ENCODE measurements around the gene ATRNL1.
"Not testable (repeated sequence)": the region's sequence is repeated elsewhere in the genome, so short reads cannot be mapped to it uniquely, and the experiment has no call there.

The ATRNL1 gene

DNA sequence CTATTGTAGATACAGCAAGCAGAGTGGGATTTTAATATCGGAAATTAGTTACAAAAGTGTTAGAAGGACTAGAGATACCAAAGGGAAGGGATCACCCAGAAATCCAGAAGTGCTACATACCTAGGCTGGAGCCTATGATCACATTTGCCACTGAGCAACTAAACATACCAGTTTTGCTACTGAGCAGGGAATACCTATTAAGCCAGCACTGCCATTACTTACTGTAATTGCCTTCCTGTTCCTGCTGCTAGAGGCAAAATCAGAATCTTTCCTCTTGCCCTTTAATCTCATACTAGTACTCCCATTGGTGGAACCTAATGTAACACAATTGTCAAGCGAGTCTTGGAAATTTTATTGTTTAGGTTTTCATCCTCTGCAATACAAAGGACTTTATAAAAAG lies 121.7 kb downstream of the ATRNL1 start:
- no peak for DNase-seq

DNA sequence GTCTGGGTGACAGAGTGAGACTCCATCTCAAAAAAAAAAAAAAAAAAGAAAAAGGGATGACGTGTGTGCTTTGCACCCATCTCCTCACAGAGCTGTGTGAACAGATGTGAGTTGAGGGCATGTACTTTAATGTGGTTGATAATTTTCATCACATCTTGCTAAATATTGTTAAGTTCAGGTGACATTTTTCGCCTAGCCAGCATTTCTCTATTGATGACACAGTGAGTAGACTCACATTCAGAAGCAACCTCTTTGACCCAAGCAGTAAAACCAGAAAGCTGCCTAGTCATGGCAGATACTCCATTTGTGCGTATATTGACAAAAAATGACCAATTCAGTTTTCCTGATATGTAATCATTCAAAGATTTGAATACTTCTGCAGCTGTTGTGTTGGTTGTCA lies 126.0 kb downstream of the ATRNL1 start:
- DNase-seq = no peak

DNA sequence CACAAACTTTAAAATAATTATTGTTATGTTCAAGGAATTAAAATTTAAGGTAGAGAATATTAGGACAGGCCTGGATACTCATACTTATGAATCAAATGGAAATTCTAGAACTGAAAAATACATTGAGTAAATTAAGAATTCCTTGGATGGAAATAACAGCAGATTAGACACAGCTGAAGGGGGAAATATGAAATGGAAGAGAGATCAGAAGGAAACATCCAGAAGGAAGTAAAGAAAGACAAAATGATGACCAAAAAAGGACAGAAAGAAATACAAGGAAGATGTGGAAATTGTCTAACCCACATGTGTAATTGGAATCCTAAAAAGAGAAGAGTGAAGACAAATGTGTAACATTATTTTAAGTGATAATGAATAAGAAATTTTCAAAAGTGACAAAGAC lies 128.9 kb downstream of the ATRNL1 start:
- no peak for DNase-seq

DNA sequence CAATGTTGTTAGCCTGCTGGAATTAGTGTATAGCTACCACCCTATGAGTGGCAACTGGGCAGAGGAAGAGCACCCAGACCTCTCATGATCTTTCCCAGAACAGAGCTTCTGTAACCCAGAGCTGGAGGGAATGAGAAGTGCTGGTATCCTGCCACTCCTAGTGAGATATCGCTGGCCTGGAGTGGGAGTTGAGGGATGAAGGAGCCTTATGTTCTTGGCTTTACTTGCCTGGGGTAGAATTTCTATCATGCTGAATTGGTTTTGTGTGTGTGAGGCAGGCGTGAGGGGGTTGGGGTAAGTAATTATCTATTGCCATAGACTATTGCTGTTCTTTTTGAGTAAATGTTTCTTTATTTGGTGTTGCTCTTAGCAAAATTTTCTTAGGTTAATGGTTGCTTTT lies 146.6 kb downstream of the ATRNL1 start:
- no peak for DNase-seq

DNA sequence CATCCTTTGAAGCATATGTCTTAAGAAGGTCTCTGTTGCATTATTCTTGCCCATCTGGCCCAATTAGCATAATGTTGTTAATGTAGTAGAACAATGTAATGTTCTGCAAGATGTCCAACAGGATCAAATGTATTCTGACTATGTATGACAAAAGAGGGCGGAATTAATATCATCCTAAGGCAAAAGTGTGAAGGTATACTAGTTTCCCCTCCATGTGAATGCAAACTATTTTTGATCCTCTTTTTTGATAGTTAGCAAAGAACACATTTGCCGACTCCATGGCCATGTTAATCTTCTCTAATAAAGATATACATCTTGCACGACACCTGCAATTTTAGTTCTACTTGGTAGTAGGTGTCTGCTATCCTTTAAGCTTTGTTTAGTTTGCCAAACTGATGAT lies 157.6 kb downstream of the ATRNL1 start:
- no peak for DNase-seq

DNA sequence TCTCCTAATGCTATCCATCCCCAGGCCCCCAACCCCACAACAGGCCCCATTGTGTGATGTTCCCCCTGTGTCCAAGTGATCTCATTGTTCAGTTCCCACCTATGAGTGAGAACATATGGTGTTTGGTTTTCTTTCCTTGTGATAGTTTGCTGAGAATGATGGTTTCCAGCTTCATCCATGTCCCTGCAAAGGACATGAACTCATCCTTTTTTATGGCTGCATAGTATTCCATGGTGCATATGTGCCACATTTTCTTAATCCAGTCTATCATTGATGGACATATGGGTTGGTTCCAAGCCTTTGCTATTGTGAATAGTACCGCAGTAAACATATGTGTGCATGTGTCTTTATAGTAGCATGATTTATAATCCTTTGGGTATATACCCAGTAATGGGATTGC lies 160.6 kb downstream of the ATRNL1 start:
- DNase-seq = not testable (repeated sequence)

DNA sequence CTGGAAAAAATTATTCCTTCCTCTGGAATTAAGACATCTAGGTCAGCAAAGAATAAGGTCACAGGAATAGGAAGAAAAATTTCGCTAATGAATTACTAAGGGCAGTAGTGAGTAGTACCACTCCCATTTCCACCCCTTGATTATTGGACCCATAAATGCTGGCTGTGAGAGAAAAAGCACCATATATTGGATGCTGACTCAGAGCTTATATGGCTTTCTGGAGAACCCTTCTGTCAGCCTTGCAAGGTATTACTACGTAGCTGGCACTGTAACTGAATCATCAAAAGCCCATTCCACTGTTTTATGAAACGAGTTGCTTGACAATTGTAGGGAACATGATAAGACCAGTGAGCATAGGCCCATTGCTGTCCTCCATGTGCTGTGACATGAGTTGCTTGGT lies 179.3 kb downstream of the ATRNL1 start:
- DNase-seq = no peak

DNA sequence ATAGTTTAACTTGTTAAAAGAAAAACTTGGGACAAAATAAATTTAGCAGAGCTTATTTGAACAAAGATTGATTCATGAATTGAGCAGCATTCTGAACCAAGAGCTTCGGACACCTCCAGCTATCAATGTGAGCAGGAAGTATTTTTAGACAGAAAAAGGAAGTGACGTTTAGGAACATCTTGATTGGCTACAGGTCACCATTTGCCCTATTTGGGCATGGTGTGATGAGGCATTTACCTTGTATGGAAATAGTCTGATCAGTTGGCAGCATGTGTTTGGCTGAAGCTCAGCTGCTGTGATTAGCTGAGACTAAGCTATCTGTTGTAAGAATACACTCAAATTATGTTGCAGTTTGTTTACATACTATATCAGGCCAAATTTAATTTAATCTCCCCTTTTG lies 185.1 kb downstream of the ATRNL1 start:
- no peak for DNase-seq

DNA sequence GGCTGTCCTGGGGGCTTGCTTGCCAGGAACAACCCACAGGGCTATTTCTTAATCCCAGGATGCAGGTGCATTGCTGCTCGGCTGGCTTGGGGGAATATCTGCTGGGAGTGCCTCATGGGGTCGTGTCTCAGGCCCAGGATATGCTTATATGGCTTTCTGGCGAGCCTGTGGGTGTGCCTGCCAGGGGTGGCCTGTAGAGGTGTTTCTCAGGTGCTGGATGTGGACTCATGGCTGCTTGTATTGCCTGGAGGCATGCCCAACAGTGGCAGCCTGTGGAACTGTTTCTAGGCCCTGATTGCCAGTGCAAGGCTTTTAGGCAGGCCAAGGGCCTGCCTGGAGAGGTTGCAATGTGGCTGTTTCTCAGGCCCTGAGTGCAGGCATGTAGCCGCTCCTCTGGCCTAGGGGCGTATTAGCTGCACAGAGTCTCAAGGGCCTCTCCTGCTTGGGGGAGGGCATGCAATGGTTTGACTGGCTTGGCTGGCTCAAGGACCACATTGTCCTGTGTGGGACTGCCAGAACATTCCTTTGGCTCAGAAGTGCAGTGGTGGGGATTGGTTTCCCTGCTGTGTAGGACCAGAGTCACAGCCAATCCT lies 202.1 kb downstream of the ATRNL1 start:
- DNase-seq = no peak

DNA sequence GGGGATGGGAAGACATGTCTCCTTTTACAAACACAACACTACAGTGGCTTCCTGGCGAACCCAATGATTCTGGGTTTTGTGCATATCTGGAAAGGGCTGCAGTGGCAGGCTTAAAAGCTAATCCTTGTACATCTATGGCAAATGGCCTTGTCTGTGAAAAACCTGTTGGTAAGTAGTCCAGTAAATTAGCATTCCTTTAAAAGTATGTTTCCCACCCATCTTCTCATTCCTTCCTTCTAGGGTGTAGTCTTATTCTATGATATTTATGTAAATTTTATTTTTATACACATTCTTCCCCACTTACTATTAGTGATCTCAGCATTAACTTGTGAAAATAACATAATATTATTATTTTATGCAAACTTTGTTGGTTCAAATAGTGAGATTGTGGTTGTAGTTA lies 206.9 kb downstream of the ATRNL1 start:
- no peak for DNase-seq

DNA sequence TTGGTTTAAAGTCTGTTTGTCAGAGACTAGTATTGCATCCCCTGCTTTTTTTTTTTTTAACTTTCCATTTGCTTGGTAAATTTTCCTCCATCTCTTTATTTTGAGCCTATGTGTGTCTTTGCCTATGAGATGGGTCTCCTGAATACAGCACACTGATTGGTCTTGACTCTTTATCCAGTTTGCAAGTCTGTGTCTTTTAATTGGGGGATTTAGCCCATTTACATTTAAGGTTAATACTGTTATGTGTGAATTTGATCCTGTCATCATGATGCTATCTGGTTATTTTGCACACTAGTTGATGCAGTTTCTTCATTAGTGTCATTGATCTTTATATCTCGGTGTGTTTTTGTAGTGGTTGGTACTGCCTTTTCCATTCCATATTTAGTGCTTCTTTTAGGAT lies 226.5 kb downstream of the ATRNL1 start:
- DNase-seq = not testable (repeated sequence)

DNA sequence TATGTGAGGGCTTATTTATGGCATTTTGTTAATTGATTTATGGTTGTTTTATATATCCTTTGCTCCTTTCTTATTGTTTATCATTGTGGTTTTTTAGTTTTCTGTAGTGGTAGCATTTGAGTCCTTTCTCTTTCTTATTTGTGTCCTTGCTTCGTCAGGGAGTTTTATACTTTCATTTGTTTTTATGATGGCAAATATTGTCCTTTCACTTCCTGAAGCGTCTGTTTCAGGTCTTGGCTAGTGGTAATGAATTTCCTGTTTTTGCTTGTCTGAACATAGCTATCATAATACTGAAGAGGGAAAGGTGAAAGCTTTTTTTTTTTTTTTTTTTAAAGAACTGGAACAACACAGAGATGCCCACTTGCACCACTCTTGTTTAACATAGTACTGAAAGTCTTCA lies 228.2 kb downstream of the ATRNL1 start:
- no peak for DNase-seq

DNA sequence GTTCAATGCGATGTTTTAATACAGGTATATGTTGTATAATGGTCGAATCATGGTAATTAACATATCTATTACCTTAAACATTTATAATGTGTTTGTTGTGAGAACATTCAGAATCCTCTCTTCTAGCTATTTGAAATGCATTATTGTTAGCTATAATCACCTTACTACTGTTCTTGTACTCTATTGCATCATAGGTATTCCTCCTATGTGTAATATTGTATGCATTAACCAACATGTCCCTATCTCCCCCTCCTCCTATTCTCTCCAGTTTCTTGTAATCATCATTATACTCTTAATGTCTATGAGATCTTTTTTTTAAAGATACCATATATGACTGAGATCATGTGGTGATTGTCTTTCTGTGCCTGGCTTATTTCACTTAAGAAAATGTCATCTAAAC lies 235.2 kb downstream of the ATRNL1 start:
- DNase-seq = no peak

DNA sequence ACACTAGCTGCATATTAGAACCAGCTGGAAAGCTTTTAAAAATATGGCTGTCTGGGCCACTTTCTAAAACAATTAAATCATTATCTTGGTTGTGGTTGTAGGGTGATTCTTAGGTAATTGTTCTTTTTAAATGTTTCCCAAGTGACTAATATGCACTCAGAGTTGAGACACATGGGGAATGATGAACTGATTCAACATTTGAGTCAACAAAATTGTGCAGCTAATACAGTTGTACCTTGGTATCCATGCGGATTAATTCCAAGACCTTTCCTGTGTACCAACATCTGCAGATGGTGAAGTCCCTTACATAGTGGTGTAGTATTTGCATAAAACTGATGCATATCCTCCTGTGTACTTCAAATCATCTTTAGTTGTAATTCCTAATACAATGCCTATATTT lies 242.2 kb downstream of the ATRNL1 start:
- DNase-seq = no peak

DNA sequence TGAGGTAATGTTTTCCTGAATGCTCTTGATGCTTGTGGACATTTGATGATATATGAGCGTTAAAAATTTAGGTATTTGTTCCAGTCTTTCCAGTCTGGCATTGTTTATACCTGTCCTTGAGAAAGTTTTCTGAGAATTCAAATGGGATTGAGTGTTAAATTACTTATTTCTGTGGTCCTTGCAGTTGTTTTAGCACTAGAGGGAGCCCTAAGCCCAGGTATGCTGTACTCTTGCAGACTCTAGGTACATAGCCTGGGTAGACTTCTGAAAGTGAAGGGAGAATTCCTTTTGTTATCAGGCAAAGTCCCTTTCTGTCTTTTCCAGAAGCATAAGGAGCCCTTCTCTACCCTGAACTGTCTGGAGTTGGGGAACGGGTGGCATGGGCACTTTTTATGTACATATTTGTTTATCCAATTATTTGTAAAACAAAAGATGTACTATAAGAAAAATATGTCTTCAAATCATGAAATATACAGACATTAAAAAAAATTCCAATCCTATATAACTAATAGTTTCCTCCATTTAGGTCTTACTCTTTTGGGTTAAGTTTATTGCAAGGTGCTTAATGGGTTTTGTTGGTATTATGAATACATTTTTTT lies 262.1 kb downstream of the ATRNL1 start:
- no peak for DNase-seq

DNA sequence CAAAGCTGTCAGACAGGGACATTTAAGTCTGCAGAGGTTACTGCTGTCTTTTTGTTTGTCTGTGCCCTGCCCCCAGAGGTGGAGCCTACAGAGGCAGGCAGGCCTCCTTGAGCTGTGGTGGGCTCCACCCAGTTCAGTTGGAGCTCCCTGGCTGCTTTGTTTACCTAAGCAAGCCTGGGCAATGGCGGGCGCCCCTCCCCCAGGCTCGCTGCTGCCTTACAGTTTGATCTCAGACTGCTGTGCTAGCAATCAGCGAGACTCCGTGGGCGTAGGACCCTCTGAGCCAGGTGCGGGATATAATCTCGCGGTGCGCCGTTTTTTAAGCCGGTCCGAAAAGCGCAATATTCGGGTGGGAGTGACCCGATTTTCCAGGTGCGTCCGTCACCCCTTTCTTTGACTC lies 274.8 kb downstream of the ATRNL1 start:
- DNase-seq = not testable (repeated sequence)

DNA sequence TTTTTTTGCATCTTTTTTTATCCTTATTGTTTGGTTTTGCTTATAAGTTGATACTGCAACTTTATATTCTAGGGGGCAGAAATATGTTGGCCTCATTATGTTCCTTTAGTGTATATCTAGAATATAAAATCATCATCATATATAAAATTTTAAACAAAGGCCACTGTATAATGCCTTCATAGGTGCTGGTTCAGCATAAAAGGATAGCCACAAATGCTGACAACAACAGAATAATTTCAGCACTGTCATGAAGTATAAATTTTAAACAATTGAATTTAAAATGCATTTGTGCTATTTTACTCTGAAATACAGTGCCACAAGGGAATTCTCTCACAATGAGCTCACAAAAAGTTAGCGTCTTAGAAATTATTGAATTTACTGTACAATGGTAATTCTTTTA lies 285.9 kb downstream of the ATRNL1 start:
- no peak for DNase-seq

DNA sequence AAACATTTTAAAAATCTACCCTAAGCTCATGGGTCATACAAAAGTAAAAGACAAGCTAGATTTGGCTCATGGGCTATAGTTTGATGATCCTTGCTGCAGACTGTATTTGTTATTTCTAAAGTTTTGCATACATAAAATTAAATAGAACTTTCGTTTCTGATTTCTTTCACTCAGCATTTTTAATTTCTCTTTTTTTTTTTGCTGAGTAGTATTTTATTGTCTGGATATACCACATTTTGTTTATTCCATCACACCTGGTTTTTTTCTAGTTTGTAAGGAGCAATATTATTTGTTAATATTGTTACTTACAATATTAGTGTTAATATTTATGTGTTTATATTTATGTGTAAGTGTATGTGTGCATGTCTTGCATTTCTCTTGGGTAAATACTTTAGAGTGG lies 291.5 kb downstream of the ATRNL1 start:
- no peak for DNase-seq

DNA sequence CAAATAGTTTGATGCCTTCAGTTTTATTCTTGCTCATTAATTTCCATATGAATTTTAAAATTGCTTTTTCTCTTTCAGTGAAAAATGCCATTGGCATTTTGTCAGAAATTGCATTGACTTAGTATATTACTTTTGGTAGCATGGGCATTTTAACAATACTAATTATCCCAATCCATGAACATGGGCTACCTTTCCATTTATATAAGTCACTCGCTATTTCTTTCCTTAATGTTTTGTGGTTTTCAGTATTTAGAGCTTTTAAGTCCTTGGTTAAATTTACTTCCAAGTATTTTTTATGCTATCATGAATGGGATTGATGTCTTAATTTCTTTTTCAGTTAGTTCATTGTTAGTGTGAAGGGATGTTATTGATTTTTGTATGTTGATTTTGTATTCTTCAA lies 297.4 kb downstream of the ATRNL1 start:
- no peak for DNase-seq

DNA sequence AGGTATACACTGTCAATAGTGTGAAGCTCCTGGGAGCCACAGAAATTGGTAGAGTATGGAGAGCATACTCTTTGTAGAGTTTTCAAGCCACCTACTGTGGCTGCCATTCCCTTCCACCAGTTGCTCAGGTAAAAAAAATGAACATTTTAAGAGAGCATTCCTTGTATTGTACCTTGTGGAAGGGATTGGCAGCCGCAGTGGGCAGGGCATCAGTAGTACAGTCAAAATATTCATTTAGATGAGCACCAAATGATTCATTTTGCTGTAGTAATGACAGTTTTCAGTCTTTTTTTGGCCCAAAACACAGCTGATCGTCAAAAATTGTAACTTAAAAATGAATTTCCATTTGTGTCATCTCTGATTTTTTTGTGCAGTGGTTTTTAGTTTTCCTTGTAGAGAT lies 304.9 kb downstream of the ATRNL1 start:
- no peak for DNase-seq

DNA sequence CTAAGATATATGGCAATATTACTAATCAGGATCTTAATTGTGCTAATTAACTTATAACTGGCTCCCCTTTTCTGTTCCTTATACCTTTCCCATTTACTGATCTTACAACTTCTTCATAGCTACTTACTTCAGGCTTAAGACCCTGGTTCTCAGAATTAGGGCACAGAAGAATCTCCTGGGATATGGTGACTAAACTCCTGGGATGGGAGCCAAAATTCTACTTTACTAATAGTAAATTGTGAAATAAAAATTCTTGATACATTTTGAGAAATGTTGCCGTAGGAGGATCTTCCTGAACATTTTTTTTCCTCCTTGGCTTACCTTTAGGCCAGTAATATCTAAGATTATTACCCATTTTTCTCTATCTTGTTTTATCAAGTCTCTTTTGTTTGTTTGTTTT lies 309.5 kb downstream of the ATRNL1 start:
- no peak for DNase-seq

DNA sequence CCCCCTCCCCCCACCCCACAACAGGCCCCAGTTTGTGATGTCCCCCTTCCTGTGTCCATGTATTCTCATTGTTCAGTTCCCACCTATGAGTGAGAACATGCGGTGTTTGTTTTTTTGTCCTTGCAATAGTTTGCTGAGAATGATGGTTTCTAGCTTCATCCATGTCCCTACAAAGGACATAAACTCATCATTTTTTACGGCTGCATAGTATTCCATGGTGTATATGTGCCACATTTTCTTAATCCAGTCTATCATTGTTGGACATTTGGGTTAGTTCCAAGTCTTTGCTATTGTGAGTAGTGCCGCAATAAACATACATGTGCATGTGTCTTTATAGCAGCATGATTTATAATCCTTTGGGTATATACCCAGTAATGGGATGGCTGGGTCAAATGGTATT lies 312.7 kb downstream of the ATRNL1 start:
- not testable (repeated sequence) for DNase-seq

DNA sequence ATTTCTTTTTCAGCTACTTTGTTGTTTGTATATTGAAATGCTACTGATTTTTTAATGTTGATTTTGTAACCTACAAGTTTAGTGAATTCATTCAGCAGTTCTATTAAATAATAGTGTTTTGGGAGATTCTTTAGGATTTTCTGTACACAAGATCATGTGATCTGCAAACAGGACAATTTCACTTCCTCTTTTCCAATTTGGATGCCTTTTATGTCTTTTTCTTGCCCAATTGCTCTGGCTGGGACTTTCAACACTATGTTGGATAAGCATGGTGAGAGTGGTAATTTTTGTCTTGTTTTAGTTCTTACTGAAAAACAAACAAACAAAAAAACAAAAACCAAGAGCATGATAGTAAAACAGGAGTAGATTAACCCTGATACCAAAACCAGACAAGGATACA lies 316.2 kb downstream of the ATRNL1 start:
- no peak for DNase-seq

DNA sequence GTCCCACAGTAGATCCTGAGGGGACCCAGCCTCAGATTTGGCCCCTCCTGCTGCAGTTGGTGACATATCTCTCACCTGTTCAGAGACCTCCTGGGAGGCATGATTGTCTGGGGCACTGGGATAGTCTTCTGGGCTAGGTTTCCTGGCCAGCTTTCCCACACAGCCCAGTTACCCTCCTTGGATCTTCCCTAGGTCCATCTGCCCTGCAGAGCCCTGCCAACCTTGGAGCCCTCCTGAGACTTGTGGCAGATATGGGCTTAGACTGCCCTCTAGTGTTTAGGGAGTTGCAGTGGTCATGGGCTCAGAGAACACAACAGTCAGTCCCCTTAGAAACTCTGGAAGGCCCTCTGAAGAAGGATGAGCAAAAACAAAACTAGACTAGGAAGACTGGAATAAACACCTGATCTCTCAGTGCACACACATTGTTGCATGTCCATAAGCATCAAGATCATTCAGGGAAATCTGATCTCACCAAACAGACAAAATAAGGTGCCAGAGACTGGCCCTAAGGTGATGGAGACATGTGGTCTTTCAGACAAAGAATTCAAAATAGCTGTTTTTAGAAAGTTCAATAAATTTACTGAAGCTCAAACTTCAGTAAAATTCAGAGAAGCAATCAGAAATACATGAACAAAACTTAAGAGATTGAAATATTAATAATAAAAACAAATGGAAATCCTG lies 324.6 kb downstream of the ATRNL1 start:
- DNase-seq = no peak

DNA sequence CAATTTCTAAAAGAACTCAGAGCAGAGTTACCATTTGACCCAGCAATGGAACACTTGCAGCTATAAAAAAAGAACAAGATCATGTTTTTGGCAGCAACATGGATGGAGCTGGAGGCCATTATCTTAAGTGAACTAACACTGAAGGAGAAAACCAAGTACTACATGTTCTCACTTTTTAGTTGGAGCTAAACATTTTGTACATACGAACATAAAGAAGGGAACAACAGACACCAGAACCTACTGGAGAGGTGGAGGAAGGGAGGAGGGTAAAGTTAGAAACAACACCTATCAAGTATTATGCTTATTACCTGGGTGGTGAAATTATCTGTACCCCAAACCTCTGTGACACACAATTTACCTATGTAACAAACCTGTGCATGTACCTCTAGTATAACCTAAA lies 329.5 kb downstream of the ATRNL1 start:
- no peak for DNase-seq
